ENCODE data around the gene PDE3B.

The PDE3B gene

DNA sequence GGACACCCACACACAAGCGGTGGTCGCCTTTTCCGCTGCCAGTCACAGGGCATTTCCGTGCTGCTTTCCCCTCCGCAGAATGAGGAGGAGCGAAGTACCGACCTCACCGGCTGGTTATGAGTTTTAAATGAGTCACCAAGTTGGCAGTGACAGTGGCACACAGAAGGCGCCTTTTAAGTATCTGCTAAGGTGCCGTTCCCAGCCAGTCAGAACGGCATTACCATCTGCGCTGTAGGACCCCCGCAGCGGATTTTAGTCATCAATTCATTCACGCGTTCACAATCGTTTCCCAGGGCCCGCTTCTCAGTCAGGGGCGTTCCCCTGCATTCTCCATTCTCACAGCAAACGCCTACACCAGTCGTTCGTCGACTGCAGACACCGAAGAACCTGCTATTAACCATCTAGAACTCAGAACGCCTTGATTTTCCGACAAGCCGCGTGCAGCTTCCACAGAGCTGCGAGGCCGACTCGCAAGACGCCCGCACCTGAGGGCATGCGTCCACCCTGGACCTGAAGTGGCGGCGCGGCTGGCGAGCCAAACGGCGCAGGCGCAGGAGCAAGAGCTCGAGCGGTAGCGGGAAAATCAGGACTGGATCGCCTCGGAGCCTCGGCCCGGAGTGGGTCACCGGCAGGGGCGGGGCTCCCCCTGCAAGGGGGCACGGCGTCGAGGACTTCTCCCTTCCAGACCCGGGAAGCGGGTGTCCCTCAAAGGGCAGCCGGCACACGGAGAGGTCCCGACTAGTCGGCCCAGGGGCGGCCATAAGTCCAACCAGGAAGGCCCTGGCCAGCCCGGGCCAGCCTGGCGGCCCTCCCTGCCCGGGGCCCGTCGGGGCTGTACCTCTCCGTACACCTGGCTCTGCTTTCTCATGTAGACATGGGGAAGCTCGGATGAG is 247.8 kb downstream of the PDE3B start:
- TF ChIP-seq ZC3H10 (CRISPR knock-in tag; IDR thresholded peaks at IDR 0.05), result no peak
- no peak for TF ChIP-seq ISL1 (CRISPR knock-in tag; IDR thresholded peaks at IDR 0.05)
- TF ChIP-seq ZFP3 (CRISPR knock-in tag; IDR thresholded peaks at IDR 0.05), result 0 out of 2 replicates have a peak, but pooled peaks have one; percentile 9
- TF ChIP-seq, protein P1, sequence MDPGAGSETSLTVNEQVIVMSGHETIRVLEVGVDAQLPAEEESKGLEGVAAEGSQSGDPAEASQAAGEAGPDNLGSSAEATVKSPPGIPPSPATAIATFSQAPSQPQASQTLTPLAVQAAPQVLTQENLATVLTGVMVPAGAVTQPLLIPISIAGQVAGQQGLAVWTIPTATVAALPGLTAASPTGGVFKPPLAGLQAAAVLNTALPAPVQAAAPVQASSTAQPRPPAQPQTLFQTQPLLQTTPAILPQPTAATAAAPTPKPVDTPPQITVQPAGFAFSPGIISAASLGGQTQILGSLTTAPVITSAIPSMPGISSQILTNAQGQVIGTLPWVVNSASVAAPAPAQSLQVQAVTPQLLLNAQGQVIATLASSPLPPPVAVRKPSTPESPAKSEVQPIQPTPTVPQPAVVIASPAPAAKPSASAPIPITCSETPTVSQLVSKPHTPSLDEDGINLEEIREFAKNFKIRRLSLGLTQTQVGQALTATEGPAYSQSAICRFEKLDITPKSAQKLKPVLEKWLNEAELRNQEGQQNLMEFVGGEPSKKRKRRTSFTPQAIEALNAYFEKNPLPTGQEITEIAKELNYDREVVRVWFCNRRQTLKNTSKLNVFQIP (CRISPR knock-in tag; IDR thresholded peaks at IDR 0.05; ENCODE audit: borderline replicate concordance, low read depth), result no peak
- TF ChIP-seq BACH2 (CRISPR knock-in tag; IDR thresholded peaks at IDR 0.05; ENCODE audit: borderline replicate concordance), result no peak
- ATAC-seq, result peak; percentile 74

DNA sequence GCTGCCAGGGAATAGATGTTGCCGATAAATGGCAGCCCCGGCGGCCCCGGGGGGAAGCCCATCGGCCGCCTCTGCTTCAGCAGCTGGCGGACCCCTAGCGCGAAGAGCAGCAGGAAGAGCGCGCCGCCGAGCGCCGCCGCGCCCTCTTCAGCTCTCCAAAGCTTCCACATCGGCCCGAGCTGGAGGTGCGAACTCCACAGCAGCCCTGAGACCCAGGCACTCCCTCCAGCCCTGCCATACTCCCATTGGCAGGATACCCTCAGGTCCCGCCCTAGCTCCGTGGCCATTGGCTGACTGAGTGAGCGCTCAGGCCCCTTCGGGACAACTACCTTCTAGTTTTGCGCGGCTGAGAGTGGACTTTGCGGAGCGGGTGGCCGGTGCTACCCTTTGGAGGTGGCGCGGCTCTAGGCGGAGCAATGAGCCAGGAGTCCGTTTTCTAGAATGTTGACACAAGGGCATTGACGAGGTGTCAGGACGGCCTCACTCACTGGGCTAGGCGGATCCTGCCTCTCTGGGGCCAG is 248.5 kb downstream of the PDE3B start, which contains the start of gene CYP2R1:
Gene CYP2R1 (minus strand): TSS at position 196 of the 521 bp plus-strand sequence. CDS start 26 bp downstream, at position 170.
- TF ChIP-seq ARNTL (CRISPR knock-in tag; IDR thresholded peaks at IDR 0.05; ENCODE audit: borderline replicate concordance, low read depth) (no peak), TOX (CRISPR knock-in tag; IDR thresholded peaks at IDR 0.05; ENCODE audit: borderline replicate concordance) (no peak), ZC3H10 (CRISPR knock-in tag; IDR thresholded peaks at IDR 0.05) (no peak), CSDC2 (CRISPR knock-in tag; IDR thresholded peaks at IDR 0.05) (no peak), ESRRG (CRISPR knock-in tag; IDR thresholded peaks at IDR 0.05) (no peak), ZNF8 (CRISPR knock-in tag; IDR thresholded peaks at IDR 0.05) (no peak), ISL1 (CRISPR knock-in tag; IDR thresholded peaks at IDR 0.05) (no peak), ZFP3 (CRISPR knock-in tag; IDR thresholded peaks at IDR 0.05) (no peak), SNAI2 (CRISPR knock-in tag; IDR thresholded peaks at IDR 0.05) (no peak), RARB (CRISPR knock-in tag; IDR thresholded peaks at IDR 0.05) (no peak), OSR1 (CRISPR knock-in tag; IDR thresholded peaks at IDR 0.05) (no peak), BACH2 (CRISPR knock-in tag; IDR thresholded peaks at IDR 0.05; ENCODE audit: borderline replicate concordance) (no peak), GLIS3 (CRISPR knock-in tag; IDR thresholded peaks at IDR 0.05) (no peak), ZFP30 (CRISPR knock-in tag; IDR thresholded peaks at IDR 0.05) (no peak), ZNF565 (CRISPR knock-in tag; conservative IDR thresholded peaks at IDR 0.05; ENCODE audit: low read depth) (no peak), TCF4 (CRISPR knock-in tag; IDR thresholded peaks at IDR 0.05; ENCODE audit: borderline replicate concordance) (no peak)
- TF ChIP-seq, protein P2, sequence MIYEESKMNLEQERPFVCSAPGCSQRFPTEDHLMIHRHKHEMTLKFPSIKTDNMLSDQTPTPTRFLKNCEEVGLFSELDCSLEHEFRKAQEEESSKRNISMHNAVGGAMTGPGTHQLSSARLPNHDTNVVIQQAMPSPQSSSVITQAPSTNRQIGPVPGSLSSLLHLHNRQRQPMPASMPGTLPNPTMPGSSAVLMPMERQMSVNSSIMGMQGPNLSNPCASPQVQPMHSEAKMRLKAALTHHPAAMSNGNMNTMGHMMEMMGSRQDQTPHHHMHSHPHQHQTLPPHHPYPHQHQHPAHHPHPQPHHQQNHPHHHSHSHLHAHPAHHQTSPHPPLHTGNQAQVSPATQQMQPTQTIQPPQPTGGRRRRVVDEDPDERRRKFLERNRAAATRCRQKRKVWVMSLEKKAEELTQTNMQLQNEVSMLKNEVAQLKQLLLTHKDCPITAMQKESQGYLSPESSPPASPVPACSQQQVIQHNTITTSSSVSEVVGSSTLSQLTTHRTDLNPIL (CRISPR knock-in tag; IDR thresholded peaks at IDR 0.05; ENCODE audit: low read depth), result no peak
- ATAC-seq, result peak; percentile 99

DNA sequence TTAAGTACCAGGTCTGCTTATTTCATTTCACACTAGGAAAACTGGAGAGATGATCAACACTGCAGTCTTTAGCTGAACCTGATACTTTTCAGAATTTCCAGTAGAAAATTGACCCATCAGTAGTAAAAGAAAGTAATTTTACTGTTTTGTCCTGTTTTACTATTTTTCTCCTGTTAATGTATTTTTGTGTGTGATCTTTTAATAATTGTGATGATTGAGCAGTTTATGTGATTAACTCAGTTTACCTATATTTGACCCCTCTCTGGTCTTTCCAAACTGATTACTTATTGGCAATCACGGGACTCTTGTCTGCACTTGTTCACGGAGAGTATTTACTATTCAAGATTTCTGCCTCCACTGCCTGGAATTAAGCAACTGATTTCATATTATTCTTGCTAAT is 249.0 kb downstream of the PDE3B start:
- ATAC-seq, result no peak
- TF ChIP-seq, protein P2 (CRISPR knock-in tag; IDR thresholded peaks at IDR 0.05; ENCODE audit: low read depth), result no peak
- TF ChIP-seq, protein P1 (CRISPR knock-in tag; IDR thresholded peaks at IDR 0.05; ENCODE audit: borderline replicate concordance, low read depth), result no peak
- TF ChIP-seq, protein P3, sequence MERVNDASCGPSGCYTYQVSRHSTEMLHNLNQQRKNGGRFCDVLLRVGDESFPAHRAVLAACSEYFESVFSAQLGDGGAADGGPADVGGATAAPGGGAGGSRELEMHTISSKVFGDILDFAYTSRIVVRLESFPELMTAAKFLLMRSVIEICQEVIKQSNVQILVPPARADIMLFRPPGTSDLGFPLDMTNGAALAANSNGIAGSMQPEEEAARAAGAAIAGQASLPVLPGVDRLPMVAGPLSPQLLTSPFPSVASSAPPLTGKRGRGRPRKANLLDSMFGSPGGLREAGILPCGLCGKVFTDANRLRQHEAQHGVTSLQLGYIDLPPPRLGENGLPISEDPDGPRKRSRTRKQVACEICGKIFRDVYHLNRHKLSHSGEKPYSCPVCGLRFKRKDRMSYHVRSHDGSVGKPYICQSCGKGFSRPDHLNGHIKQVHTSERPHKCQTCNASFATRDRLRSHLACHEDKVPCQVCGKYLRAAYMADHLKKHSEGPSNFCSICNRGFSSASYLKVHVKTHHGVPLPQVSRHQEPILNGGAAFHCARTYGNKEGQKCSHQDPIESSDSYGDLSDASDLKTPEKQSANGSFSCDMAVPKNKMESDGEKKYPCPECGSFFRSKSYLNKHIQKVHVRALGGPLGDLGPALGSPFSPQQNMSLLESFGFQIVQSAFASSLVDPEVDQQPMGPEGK (CRISPR knock-in tag; IDR thresholded peaks at IDR 0.05; ENCODE audit: borderline replicate concordance), result no peak
- no peak for TF ChIP-seq OSR1 (CRISPR knock-in tag; IDR thresholded peaks at IDR 0.05)

Measured in SK-N-SH treated with all-trans-retinoic acid at 6 μM for 48 hours (cell line).